ENCODE measurements around the gene TMEM132D. TPM values are rescaled to one million over a fixed set of nuclear protein-coding genes. Genes with fewer than 3 reads are reported as not detected.

TMEM132D gene
- total and polyA plus RNA-seq, 4 donors = 0.01 to 0.14 (median 0.08) TPM

DNA sequence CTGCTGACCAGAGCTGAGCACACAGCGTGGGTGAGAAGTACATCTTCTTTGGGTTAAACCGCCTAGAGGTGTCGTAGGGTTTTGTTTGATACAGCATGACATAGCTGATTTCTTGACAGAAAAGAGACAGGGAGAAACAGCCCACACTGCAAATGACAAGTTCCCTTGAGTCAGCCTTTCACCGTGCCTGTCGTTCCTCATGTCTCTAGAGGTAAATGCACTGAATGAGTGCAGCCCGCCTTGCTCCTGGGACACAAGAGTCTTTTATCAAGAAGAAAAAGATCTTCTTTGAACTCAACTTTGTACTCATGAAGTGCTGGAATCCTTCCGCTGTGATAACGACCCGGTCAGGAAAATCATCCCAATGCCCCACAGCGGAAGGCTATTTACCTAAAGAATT, 77.6 kb downstream of the TMEM132D start (continued):
- TF ChIP-seq, protein P1, sequence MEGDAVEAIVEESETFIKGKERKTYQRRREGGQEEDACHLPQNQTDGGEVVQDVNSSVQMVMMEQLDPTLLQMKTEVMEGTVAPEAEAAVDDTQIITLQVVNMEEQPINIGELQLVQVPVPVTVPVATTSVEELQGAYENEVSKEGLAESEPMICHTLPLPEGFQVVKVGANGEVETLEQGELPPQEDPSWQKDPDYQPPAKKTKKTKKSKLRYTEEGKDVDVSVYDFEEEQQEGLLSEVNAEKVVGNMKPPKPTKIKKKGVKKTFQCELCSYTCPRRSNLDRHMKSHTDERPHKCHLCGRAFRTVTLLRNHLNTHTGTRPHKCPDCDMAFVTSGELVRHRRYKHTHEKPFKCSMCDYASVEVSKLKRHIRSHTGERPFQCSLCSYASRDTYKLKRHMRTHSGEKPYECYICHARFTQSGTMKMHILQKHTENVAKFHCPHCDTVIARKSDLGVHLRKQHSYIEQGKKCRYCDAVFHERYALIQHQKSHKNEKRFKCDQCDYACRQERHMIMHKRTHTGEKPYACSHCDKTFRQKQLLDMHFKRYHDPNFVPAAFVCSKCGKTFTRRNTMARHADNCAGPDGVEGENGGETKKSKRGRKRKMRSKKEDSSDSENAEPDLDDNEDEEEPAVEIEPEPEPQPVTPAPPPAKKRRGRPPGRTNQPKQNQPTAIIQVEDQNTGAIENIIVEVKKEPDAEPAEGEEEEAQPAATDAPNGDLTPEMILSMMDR (IDR thresholded peaks at IDR 0.05; ENCODE audit: low read depth, low read length, missing input control) = no peak
- TF ChIP-seq HNF4A (conservative IDR thresholded peaks at IDR 0.05) (no peak), HNF4G (IDR thresholded peaks at IDR 0.05) (no peak), RXRA (IDR thresholded peaks at IDR 0.05) (no peak), FOXA2 (IDR thresholded peaks at IDR 0.05) (no peak), GABPA (IDR thresholded peaks at IDR 0.05 in 1 of 2, conservative IDR thresholded peaks at IDR 0.05 in 1 of 2) (no peak), TAF1 (conservative IDR thresholded peaks at IDR 0.05) (no peak)
- TF ChIP-seq, protein P2, sequence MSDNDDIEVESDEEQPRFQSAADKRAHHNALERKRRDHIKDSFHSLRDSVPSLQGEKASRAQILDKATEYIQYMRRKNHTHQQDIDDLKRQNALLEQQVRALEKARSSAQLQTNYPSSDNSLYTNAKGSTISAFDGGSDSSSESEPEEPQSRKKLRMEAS (IDR thresholded peaks at IDR 0.05) = no peak
- TF ChIP-seq, protein P3, sequence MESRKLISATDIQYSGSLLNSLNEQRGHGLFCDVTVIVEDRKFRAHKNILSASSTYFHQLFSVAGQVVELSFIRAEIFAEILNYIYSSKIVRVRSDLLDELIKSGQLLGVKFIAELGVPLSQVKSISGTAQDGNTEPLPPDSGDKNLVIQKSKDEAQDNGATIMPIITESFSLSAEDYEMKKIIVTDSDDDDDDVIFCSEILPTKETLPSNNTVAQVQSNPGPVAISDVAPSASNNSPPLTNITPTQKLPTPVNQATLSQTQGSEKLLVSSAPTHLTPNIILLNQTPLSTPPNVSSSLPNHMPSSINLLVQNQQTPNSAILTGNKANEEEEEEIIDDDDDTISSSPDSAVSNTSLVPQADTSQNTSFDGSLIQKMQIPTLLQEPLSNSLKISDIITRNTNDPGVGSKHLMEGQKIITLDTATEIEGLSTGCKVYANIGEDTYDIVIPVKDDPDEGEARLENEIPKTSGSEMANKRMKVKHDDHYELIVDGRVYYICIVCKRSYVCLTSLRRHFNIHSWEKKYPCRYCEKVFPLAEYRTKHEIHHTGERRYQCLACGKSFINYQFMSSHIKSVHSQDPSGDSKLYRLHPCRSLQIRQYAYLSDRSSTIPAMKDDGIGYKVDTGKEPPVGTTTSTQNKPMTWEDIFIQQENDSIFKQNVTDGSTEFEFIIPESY (IDR thresholded peaks at IDR 0.05) = no peak

DNA sequence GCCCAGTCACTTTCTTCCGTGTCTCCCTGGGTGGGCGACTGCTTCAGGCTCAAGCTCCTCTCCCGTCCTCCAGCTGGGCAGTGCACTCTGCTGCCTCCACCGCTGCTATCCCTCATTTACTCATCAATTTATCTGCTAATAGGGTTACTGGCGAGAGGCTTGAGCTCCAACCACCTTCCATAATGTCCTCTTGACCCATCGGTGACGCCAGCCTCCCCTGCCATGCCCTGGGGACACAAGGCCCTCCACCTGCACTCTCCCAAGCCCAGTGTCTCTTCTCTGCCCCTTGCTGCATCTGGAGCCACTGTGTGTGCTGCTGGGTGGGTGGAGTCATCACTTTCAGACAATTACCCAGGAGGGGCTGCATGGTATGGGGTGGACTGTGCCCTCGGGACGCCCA, 78.5 kb downstream of the TMEM132D start:
- no peak overlapping the region for H3K4me3 ChIP-seq (ENCODE audit: low read depth in 1 of 3, low read length in 3 of 3)

DNA sequence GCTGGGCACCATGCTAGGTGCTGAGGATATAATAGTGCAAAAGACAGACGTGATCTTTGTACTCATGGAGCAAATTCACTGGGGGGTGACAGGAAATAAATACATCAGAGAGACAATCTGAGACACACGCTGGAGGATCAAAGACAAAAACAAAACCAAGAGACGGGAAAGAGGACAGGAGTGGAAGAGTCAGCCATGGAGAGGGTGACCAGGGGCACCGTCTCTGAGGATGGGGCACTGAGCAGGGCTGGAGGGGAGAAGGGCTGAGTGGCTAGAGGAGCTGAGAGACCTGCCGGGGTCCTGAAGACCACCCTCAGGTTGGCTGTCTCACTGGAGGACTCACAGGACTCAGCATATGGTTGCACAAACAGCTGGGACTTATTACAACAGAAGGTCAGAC, 81.9 kb downstream of the TMEM132D start:
- H3K9me3 ChIP-seq (ENCODE audit: control insufficient read depth in 4 of 4, low read length in 3 of 4) = peaks cover 0 to 1% (median 0%) of the 10 kb centered on the region in 4 donors
- H3K27me3 ChIP-seq (ENCODE audit: control insufficient read depth in 4 of 4, insufficient read depth in 4 of 4, low read length in 3 of 4) = peaks cover 0 to 7% (median 0%) of the 10 kb centered on the region in 4 donors
- 62% methylated on average over 5 of the region's 5 CpGs for WGBS
- H3K9ac ChIP-seq (ENCODE audit: low read depth in 1 of 2, low read length in 2 of 2) = no peak overlapping the region
- no peak overlapping the region for H3K4me3 ChIP-seq (ENCODE audit: low read depth in 1 of 3, low read length in 3 of 3)
- H3K27ac ChIP-seq (ENCODE audit: low read depth in 1 of 2, low read length in 2 of 2) = no peak overlapping the region
- DNase-seq (ENCODE audit: low spot score) = no peak
- no peaks in the 10 kb centered on the region for H3K36me3 ChIP-seq (ENCODE audit: control insufficient read depth in 4 of 4, insufficient read depth in 3 of 4, low read depth in 1 of 4, low read length in 3 of 4)
- no peaks in the 10 kb centered on the region for H3K4me1 ChIP-seq (ENCODE audit: control insufficient read depth in 4 of 4, insufficient read depth in 4 of 4, low read length in 3 of 4)
- TF ChIP-seq, protein P2 (IDR thresholded peaks at IDR 0.05) = no peak
- TF ChIP-seq HNF4A (conservative IDR thresholded peaks at IDR 0.05) = no peak
- no peak for TF ChIP-seq GABPA (IDR thresholded peaks at IDR 0.05 in 1 of 2, conservative IDR thresholded peaks at IDR 0.05 in 1 of 2)

More for the DNA sequence above, 78.5 kb downstream of the TMEM132D start:
- 59% methylated on average over 9 of the region's 9 CpGs for WGBS
- Histone ChIP-seq H3K27me3 (ENCODE audit: control insufficient read depth in 4 of 4, insufficient read depth in 4 of 4, low read length in 3 of 4) (peaks cover 0 to 7% (median 0%) of the 10 kb centered on the region in 4 donors), H3K27ac (ENCODE audit: low read depth in 1 of 2, low read length in 2 of 2) (no peak overlapping the region), H3K9ac (ENCODE audit: low read depth in 1 of 2, low read length in 2 of 2) (no peak overlapping the region), H3K4me1 (ENCODE audit: control insufficient read depth in 4 of 4, insufficient read depth in 4 of 4, low read length in 3 of 4) (no peaks in the 10 kb centered on the region), H3K36me3 (ENCODE audit: control insufficient read depth in 4 of 4, insufficient read depth in 3 of 4, low read depth in 1 of 4, low read length in 3 of 4) (no peaks in the 10 kb centered on the region), H3K9me3 (ENCODE audit: control insufficient read depth in 4 of 4, low read length in 3 of 4) (peaks cover 0 to 1% (median 0%) of the 10 kb centered on the region in 4 donors)
- no peak for TF ChIP-seq EGR1 (IDR thresholded peaks at IDR 0.05; ENCODE audit: low read depth in 2 of 2)
- no peak for TF ChIP-seq FOXA1 (IDR thresholded peaks at IDR 0.05)
- no peak for TF ChIP-seq HNF4A (conservative IDR thresholded peaks at IDR 0.05)
- TF ChIP-seq JUND (IDR thresholded peaks at IDR 0.05) = no peak
- TF ChIP-seq HNF4G (IDR thresholded peaks at IDR 0.05) = no peak
- TF ChIP-seq RXRA (IDR thresholded peaks at IDR 0.05) = no peak
- no peak for TF ChIP-seq FOXA2 (IDR thresholded peaks at IDR 0.05)
- TF ChIP-seq, protein P4, sequence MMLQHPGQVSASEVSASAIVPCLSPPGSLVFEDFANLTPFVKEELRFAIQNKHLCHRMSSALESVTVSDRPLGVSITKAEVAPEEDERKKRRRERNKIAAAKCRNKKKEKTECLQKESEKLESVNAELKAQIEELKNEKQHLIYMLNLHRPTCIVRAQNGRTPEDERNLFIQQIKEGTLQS (IDR thresholded peaks at IDR 0.05) = no peak
- TF ChIP-seq NR2F2 (IDR thresholded peaks at IDR 0.05) = no peak
- no peak for TF ChIP-seq TAF1 (conservative IDR thresholded peaks at IDR 0.05)
- DNase-seq (ENCODE audit: low spot score) = no peak

Data from liver (tissue), 9 donors.